HG03280 (cell line): ENCODE data around the gene GATA1.

ENCODE experiments used
- ATAC-seq: cut with Tn5 transposase; IDR thresholded peaks from one replicate; pipeline ENCODE4 v1.9.1; 2021; ENCODE audit warnings: mild to moderate bottlenecking, moderate library complexity; ENCODE audit not compliant: unreplicated experiment

Gene GATA1

DNA sequence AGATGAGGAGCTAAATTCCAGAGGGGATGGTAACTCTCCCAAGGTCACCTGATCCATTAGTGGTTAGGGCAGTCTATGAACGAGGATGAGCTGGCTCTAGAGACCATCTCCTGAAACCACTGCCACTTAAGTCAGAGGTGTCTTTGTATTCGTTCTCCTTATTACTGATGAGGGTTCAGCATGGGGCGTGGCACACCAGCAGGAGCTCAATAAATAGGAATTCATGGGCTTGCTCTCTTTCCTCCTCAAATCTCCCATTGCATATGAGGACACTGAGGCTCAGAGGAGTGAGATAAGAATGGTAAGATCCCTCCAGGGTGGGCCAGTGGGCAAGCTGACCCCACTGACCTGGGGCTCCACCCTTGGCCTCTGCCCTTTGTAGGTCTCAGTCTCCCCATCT is 1.7 kb upstream of the GATA1 start:
- ATAC-seq: no peak

DNA sequence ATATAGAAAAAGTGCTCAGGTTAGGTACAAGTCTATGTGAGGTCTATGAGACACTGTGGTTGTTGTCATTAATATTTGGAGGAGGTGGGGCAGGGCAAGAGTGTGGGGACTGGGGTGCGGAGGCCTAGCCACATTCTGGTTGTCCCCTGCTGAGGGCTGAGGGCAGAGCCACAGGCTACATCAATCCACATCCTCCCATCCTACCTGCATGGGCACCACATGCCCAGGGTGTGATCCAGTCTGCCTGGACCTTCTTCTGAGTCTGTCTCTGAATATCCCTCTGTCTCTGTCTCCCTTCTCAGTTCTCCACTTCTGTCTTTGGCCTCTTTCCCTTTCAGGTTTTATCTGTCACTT is 1.2 kb upstream of the GATA1 start:
- no peak for ATAC-seq

DNA sequence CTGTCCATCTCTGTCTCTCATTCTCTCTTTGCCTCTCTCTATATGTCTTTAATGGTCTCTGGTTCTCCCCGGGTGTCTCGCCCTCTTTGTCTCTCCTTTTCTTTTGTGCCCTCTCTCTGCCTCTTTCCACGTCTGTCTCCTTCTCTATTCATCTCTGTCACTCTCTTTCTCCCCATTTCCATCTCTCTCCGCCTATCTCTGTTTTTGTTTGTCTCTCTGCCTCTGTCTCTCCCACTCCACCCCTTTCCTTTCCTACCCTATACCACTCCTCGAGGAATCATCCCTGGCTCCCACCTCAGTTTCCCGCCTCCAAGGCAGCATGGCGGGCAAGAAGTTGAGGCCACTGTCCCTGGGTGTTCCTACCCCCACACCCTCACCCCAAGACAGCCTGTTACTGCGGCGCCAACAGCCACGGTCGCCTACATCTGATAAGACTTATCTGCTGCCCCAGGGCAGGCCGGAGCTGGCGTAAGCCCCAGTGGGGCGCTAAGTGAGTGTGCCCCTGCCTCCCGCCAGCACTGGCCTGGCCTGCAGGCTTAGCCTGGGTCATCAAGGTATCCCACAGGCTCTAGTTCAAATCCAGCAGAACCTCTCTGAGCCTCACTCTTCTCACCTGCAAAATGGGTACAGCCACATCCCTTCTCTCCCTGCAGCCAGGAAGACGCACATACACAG is 713 bp upstream of the GATA1 start:
- no peak for ATAC-seq

DNA sequence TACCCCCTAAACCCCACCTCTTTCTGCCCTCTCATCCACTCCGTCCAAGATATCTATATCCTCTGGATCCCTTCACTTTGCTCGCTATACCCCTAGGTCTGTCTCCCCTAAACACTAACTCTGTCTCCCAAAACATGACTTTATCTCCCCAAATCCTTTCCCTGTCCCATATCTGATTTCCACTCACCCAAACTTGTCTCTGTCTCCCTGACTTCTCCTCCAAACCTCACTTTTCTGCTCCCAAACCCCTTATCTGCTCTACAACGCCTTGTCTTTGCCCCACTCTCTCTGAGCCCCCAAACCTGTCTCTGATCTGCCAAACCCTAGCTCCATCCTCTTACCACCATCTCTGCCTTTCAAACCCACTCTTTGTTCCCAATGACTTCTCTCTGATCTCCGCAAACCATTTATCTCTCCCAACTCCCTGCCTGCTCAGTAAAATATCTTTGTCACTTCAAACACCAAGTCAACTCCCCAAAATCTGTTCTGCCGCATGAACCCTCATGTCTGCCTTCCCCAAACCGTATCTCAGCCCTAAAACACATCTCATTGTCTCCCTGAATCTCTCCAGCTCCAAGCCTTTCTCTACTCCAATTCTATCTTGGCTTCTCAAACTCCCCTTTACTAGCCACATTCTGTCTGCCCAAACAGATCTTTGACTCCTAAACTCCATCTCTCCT is 575 bp downstream of the GATA1 start:
- ATAC-seq: no peak

DNA sequence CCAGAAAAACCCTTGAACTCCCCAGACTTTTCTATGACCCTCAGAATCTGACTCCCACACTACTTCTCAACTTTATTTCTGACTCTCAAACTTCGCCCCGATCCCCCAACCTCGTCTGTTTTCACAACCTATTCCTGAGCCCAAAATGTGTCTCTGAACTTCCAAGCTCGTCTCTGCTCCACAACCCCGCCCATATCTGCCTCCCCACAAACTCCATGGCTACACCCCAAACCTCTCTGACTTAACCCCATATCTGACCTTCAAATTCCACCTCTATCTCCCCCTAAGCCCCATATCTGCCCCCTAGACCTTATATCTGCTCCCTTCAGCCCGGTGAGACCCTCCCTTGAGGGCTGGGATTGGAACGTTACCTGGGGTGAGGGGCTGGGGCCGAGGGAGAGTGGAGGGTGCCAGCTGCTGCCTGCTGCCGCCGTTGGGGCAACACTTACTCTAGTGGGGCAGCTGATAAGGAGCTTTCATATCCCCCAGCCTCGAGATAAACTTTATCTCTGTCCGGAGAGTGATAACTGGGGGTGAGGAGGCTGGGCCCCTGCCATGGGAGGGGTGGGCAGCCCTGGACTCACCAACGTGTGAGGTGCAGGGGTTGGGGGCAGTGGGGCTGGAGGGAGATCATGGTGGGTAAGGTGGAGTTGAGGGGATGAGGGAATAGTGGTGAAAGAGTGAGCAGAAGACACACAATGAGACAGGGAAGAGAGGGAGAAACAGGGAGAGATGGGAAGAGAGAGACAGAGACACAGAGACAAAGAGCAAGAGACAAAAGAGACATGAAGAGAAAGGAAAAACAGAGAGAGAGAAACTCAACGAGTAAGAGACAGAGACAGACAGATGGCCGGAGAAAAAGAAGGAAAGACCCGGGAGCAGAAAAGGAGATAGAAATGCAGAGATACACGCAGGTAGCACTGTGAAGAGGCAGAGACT is 1.4 kb downstream of the GATA1 start:
- ATAC-seq: no peak

DNA sequence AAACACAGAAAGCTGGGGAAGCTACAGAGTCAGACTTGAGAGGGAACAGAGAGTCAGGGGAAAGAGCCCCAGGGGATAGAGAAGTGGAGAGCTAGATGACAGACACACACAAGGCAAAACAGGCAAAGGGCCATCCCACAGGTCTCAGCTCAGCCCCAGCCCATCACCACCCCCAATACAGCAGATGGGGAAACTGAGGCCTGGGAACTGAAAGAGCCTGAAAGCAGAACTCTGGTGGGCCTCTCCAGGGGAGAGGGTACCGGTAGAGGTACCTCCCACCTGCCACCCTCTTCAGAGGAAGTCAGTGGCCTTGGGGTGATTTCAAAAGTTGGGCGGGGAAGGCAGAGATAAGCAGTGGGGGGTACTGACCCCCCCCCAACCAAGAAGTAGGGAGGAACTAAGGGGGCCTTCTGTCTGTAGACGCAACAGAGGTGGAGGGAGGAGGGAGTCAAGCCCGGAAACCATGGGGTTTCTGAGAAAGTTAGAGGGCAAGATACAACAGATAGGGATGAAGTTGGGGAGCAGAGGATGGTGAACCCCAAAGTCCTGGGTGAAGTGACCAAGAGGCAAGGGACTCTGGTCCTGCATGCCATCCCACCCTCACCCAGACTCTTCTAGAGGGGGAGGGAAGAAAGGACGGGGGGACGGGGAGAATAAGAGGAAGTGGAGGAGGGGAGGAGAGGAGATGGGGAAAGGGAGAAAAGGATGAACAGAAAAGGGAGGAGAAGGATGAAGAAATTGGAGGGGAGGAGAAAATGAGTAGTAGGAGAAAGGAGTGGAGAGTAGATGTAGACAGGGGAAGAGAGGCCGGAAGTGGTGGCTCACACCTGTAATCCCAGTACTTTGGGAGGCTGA is 3.2 kb downstream of the GATA1 start:
- no peak for ATAC-seq

DNA sequence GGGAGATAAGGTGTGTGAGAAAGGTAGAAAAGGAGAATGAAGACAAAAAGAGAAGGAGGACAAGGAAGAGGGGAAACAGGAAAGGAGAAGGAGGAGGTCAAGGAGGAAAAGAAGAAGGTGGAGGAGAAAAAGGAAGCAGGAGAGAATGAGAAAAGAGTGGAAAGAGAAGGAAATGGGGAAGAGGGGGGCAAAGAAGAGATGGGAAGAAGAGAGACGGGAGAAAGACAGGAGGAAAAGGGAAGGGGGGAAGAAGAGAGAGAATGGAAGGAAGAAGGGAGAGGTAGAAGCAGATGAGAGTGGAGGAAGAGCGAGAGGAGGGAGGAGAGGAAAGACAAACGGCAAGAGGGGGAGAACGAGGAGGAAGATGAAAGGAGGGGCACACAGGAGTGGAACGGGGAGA is 4.1 kb downstream of the GATA1 start:
- no peak for ATAC-seq

DNA sequence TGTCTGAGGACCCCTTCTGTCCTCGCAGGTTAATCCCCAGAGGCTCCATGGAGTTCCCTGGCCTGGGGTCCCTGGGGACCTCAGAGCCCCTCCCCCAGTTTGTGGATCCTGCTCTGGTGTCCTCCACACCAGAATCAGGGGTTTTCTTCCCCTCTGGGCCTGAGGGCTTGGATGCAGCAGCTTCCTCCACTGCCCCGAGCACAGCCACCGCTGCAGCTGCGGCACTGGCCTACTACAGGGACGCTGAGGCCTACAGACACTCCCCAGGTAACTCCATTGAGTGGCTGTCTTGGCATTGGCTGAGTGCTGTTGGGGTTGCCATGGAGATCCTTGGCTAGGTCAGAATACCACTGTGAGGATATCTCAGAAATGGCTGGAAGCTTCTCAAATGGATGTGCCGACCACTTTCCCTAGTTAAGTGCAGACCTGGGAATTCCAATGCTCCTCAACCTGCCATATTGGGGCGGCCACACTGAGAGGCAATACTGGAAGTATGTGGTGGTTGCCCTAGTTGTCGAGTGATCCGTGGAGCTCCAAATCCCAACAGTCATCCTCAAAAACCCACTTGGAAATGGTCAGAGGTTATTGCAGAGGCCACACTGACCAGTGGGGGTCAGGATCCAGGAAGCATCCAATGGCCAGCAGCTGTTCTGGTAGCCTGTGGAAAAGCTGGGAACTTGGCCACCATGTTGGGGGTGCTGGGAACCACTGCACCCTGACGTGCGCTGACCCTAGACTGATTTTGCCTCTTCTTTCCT is 4.9 kb downstream of the GATA1 start:
- no peak for ATAC-seq

DNA sequence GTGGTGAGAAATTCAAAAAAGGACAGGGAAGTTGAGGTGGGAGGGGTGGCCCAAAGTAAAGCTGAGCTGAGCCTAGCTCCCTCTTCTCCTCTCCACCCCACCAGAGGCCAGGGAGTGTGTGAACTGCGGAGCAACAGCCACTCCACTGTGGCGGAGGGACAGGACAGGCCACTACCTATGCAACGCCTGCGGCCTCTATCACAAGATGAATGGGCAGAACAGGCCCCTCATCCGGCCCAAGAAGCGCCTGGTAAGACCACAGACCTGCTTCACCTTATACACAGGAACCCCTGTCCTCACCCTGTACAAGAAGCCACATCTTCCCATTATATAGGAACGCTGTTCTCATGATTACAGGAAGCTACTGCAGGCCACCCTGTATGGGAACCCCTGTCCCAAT is 5.8 kb downstream of the GATA1 start:
- no peak for ATAC-seq

DNA sequence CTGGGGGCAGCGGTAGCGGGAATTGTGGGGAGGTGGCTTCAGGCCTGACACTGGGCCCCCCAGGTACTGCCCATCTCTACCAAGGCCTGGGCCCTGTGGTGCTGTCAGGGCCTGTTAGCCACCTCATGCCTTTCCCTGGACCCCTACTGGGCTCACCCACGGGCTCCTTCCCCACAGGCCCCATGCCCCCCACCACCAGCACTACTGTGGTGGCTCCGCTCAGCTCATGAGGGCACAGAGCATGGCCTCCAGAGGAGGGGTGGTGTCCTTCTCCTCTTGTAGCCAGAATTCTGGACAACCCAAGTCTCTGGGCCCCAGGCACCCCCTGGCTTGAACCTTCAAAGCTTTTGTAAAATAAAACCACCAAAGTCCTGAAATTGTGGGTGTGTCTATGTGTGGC is 7.5 kb downstream of the GATA1 start:
- no peak for ATAC-seq

DNA sequence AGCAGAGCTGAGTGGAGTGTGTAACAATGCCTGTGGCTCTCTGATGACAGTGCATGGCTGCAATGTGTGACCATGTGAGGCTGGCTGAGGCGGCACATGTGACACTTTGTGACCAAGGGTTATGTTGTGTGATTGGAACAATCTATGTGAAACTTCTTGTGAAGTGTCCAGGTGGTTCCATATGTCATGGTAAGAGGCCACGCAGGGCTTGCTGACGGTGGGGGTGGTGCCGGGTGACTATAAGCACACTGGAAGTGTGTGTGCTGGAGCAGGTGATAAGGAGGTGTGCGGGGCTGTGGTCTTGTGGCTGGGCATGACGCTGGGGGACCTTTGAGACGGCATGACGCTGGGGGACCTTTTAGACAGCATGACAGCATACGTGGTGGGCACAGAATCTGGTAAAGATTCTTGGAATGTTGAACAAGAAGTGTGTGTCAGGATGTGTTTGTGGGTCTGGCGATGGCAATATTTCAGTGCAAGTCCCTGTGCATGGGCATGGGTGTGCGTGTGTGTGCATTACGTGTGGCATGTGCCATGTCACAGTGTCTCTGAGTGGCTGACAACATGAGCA is 8.0 kb downstream of the GATA1 start:
- no peak for ATAC-seq

DNA sequence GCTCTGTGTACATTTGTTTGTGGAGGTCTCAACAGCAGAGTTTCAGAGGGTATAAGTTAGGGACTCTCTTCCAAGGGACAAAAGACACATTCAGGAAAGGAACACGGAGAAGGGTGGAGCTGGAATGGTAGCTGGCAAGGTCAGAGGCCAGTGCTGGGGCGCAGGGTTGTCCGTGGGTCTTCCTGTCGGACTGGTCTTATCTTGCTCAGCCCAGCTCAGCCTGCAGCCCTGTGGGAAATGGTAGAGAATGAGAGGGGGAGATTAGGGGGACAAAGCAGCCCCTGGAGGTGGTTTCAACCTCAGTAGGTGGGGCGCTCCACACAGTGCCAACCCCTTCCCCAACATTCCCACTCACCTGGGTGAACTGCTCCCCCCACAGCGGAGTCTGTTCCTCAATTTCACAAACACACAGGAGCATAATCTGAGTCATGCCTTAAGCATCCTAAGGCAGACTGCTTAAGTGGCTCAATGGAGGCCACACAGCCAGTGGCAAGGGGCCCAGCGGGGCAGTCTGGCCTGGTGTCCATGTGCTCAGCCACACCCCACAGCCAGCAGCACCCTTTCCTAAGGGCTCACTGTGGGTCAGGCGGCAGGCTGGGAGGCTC is 8.6 kb downstream of the GATA1 start:
- no peak for ATAC-seq

DNA sequence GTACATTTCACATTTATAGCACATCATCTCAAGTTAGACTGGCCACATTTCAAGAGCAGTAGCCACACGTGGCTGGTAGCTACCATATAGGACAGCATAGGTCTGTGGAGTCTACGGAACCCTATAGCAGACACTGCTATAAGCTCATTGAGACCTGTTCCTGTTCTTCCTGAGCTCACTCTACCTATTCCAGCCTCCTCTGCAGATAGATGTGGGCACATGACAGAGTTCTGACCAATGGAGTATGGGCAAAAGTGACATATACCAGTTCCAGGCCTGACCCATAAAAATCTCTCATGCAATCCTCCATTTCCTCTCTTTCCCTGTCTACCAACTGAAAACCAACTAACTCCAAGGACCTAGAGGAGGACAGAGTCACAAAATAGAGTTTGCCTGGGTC is 11.9 kb downstream of the GATA1 start:
- no peak for ATAC-seq

DNA sequence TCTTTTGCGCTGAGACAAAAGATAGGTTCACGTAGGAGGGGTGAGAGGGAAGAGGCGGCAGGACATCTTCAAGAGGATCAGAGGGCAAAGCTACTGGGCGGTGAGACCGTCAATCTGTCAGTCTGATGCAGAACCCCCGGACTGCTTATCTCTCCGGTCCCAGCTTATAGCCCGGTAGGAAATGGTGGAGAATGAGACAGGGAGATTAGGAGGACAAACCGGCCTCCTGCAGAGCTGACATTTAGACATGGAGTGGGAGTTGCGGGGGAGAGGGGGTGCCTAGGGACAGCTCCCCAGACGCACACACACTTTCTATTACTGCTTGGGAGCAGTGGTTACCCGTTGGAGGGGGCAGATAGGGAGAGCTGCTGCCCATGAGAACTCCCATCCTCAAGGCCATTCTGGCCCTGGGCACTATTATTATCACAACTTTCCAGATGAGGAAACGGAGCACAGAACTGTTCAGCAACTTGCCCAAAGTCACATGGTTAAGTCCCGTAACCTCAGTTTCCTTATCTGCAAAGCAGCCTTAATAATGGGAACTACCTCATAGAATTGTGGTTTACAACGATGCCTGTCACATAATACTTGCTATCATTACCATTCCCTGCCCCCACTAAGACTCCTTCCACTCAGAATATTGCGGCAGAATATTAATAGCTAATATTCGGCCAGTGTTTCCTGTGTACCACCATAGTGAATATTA is 14.3 kb downstream of the GATA1 start:
- no peak for ATAC-seq

DNA sequence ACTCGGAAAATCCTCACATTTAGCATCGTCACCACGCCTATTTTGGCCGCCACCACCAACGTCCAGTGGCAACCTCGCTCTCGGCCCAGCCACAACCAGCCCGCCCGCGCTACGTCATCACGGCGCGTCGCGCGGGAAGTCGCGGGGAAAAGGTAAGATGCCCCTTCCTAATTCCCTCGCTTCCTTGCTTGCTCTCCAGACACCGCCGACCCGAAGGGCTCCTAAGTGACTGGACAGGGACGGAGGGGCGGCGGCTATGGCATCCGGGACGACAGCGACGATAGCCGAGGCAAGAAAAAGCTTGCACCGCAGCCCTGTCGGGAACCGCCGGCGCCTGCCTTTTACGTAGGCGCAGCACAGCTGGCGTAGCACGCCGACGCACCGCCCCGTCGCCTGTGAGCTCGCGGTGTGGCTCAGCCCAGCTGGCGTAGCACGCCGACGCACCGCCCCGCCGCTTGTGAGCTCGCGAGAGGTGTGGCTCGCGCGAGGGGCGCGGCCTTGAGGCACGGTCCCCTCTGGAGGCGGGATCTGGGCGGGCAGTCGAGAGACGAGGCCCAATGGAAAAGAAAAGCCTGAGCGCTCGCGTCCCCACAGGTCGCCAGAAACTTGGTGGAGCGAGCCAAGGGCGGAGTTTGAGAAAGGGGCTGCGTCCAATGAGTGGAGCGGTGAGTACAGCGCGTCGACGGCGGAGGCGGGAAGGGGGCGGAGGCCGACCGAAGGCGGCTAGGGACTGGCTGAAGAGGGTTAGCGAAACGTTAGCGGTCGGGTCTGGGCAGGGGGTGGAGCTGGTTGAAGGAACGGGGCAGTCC is 15.1 kb downstream of the GATA1 start, which contains the start of gene HDAC6:
HDAC6 (plus strand) TSS at position 788 of the 809 bp plus-strand sequence. CDS start 626 bp downstream, outside the sequence.
- peak; percentile 86 for ATAC-seq

DNA sequence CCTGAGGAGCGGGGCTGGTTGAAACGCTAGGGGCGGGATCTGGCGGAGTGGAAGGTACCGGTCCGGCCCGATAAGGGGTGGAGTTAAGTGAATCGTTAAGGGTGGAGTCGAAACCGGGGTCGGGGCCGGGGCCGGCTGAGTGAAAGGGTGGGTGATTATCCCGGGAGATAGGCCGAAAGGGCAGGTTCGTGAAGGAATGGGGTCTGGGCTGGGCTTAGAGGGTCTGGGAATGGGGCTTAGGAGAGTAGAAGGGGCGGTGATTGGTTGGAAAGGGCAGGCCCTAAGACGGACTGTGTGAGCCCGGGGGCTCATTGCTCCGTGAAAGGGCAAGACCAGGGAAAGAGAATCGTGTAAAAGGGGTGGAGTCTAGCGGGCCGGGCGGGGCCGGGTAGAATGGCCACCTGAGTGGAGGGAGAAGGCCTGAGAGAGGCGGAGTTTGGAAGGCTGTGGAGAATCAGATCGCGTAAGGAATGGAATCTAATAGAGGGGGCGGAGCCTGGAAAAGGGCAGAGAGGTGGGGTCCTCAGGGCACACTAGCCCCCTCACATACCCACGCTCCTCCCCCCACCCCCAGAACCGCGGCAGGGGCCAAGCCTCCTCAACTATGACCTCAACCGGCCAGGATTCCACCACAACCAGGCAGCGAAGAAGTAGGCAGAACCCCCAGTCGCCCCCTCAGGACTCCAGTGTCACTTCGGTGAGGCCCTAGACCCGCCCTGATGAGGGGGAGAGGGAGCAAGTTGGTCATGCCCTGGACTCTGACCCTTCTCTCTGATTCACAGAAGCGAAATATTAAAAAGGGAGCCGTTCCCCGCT is 15.9 kb downstream of the GATA1 start:
- ATAC-seq: peak; percentile 46

DNA sequence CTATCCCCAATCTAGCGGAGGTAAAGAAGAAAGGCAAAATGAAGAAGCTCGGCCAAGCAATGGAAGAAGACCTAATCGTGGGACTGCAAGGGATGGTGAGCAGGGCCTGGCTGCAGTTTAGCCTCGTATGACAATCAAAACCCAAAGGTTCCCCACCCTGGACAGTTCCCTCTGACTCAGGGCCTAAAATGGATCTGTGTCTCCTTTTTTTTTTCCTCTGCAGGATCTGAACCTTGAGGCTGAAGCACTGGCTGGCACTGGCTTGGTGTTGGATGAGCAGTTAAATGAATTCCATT is 16.5 kb downstream of the GATA1 start:
- ATAC-seq: no peak
